ENCODE data around the gene NDUFA7.
"Not testable (repeated sequence)": the region's sequence is repeated elsewhere in the genome, so short reads cannot be mapped to it uniquely, and the experiment has no call there.

The NDUFA7 gene

DNA sequence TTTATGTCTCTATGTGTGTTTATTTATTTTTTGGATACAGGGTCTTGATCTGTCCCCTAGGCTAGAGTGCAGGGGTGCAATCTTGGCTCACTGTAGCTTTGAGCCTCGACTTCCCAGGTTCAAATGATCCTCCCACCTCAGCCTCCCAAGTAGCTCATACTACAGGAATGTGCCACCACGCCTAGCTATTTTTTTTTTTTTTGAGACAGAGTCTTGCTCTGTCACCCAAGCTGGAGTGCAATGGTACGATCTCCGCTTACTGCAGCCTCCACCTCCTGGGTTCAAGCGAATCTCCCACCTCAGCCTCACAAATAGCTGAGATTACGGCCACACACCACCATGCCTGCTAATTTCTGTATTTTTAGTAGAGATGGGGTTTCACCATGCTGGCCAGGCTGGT lies 37.8 kb upstream of the NDUFA7 start:
- no peak overlapping the region for H3K4me3 ChIP-seq (ENCODE audit: insufficient read depth, low read depth, low read length)
- H3K36me3 ChIP-seq (ENCODE audit: control insufficient read depth, insufficient read depth, low read length), result no peaks in the 10 kb centered on the region
- H3K9me3 ChIP-seq (ENCODE audit: control insufficient read depth, low read length), result no peaks in the 10 kb centered on the region
- H3K27me3 ChIP-seq (ENCODE audit: control insufficient read depth, insufficient read depth, low read length, poor library complexity, severe bottlenecking), result peaks cover 12% of the 10 kb centered on the region
- H3K27ac ChIP-seq (ENCODE audit: insufficient read depth, low read depth, low read length, poor library complexity, severe bottlenecking), result no peak overlapping the region
- no peaks in the 10 kb centered on the region for H3K4me1 ChIP-seq (ENCODE audit: control insufficient read depth, insufficient read depth, low read length)
- 90 to 92% methylated on average over 6 of the region's 6 CpGs for WGBS, 2 experiments

DNA sequence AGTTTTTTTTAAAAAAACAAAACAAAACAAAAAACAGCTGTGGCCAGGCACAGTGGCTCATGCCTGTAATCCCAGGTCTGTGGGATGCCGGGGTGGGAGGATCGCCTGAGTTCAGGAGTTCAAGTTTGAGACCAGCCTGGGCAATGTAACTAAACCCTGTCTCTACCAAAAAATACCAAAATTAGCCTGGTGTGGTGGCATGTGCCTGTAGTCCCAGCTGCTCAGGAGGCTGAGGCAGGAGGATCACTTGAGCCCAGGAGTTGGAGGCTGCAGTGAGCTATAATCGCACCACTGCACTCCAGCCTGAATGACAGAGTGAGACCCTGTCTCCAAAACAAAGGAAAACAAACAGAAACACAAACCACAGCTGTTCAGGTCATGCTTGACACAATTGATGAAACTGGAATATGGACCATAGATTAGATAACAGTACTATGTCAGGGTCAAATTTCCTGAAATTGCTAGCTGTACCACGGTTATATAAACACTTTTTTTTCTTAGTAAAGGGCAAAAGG lies 35.9 kb upstream of the NDUFA7 start:
- H3K4me3 ChIP-seq (ENCODE audit: insufficient read depth, low read depth, low read length), result no peak overlapping the region
- whole genome bisulfite sequencing, 2 experiments, result 92 to 95% methylated on average over 4 of the region's 4 CpGs
- H3K9me3 ChIP-seq (ENCODE audit: control insufficient read depth, low read length), result no peaks in the 10 kb centered on the region
- no peaks in the 10 kb centered on the region for H3K36me3 ChIP-seq (ENCODE audit: control insufficient read depth, insufficient read depth, low read length)
- H3K4me1 ChIP-seq (ENCODE audit: control insufficient read depth, insufficient read depth, low read length), result no peaks in the 10 kb centered on the region
- H3K27ac ChIP-seq (ENCODE audit: insufficient read depth, low read depth, low read length, poor library complexity, severe bottlenecking), result no peak overlapping the region
- peaks cover 3% of the 10 kb centered on the region for H3K27me3 ChIP-seq (ENCODE audit: control insufficient read depth, insufficient read depth, low read length, poor library complexity, severe bottlenecking)

GRCh38 chr19:8355631-8356402 lies 34.6 kb upstream of the NDUFA7 start:
- peaks cover 3% of the 10 kb centered on the region for H3K27me3 ChIP-seq (ENCODE audit: control insufficient read depth, insufficient read depth, low read length, poor library complexity, severe bottlenecking)
- no peaks in the 10 kb centered on the region for H3K4me1 ChIP-seq (ENCODE audit: control insufficient read depth, insufficient read depth, low read length)
- 89 to 91% methylated on average over 6 of the region's 6 CpGs for WGBS, 2 experiments
- H3K36me3 ChIP-seq (ENCODE audit: control insufficient read depth, insufficient read depth, low read length), result no peaks in the 10 kb centered on the region
- H3K27ac ChIP-seq (ENCODE audit: insufficient read depth, low read depth, low read length, poor library complexity, severe bottlenecking), result no peak overlapping the region
- no peak overlapping the region for H3K4me3 ChIP-seq (ENCODE audit: insufficient read depth, low read depth, low read length)
- no peaks in the 10 kb centered on the region for H3K9me3 ChIP-seq (ENCODE audit: control insufficient read depth, low read length)

DNA sequence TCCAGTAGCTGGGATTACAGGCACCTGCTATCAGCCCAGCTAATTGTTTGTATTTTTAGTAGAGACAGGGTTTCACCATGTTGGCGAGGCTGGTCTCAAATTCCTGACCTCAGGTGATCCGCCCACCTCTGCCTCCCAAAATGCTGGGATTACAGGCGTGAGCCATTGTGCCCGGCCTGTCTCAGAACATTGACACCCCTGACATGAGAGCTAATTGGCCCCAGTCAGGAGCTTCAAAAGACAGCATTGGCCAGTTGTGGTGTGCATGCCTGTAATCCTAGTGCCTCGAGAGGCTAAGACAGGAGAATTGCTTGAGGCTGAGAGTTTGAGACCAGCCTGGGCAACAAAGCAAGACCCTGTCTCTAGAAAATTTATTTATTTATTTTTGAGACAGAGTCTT lies 31.7 kb upstream of the NDUFA7 start:
- not testable (repeated sequence) for H3K4me3 ChIP-seq (ENCODE audit: insufficient read depth, low read depth, low read length); H3K27ac ChIP-seq (ENCODE audit: insufficient read depth, low read depth, low read length, poor library complexity, severe bottlenecking); H3K36me3 ChIP-seq (ENCODE audit: control insufficient read depth, insufficient read depth, low read length); H3K4me1 ChIP-seq (ENCODE audit: control insufficient read depth, insufficient read depth, low read length); H3K9me3 ChIP-seq (ENCODE audit: control insufficient read depth, low read length); H3K27me3 ChIP-seq (ENCODE audit: control insufficient read depth, insufficient read depth, low read length, poor library complexity, severe bottlenecking)
- 57 to 60% methylated on average over 5 of the region's 5 CpGs for WGBS, 2 experiments

- H3K27me3 ChIP-seq (ENCODE audit: control insufficient read depth, insufficient read depth, low read length, poor library complexity, severe bottlenecking), result peaks cover 3% of the 10 kb centered on the region
- 28 to 35% methylated on average over 9 of the region's 10 CpGs for WGBS, 2 experiments
- peak overlapping the region; percentile 40 for H3K27ac ChIP-seq (ENCODE audit: insufficient read depth, low read depth, low read length, poor library complexity, severe bottlenecking)
- no peaks in the 10 kb centered on the region for H3K9me3 ChIP-seq (ENCODE audit: control insufficient read depth, low read length)
- no peaks in the 10 kb centered on the region for H3K36me3 ChIP-seq (ENCODE audit: control insufficient read depth, insufficient read depth, low read length)
- no peak overlapping the region for H3K4me3 ChIP-seq (ENCODE audit: insufficient read depth, low read depth, low read length)
- no peaks in the 10 kb centered on the region for H3K4me1 ChIP-seq (ENCODE audit: control insufficient read depth, insufficient read depth, low read length)
Measured at GRCh38 chr19:8352134-8352827, 31.1 kb upstream of the NDUFA7 start.

DNA sequence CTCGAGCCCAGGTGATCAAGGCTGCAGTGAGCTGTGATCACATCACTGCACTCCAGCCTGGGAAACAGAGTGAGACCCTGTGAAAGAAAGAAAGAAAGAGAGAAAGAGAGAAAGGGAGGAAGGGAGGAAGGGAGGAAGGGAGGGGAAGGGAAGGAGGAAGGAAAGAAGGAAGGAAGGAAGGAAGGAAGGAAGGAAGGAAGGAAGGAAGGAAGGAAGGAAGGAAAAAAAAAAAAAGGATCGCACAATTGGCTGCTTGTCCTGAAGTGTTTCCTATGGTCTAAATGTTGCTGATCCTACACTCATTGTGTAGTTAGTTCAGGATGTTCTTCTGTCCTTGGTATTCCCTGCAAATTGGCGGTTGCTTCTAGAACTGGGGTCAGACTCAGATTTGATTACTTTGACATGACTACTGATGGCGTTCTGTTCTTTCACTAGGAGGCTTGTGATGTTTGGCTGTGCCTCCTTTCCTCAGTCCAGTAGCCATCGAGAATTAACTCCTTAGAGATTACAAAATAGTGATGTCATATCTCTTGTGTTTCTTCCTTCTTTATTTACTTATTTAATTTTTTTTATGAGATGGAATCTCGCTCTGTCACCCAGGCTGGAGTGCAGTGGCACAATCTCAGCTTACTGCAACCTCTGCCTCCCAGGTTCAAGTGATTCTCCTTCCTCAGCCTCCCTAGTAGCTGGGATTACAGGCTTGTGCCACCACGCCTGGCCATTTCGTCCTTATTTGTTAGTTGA lies 28.6 kb upstream of the NDUFA7 start:
- H3K4me3 ChIP-seq (ENCODE audit: insufficient read depth, low read depth, low read length); H3K27ac ChIP-seq (ENCODE audit: insufficient read depth, low read depth, low read length, poor library complexity, severe bottlenecking); H3K9me3 ChIP-seq (ENCODE audit: control insufficient read depth, low read length); H3K4me1 ChIP-seq (ENCODE audit: control insufficient read depth, insufficient read depth, low read length); H3K27me3 ChIP-seq (ENCODE audit: control insufficient read depth, insufficient read depth, low read length, poor library complexity, severe bottlenecking); H3K36me3 ChIP-seq (ENCODE audit: control insufficient read depth, insufficient read depth, low read length): not testable (repeated sequence)
- 95% methylated on average over 5 to 8 of the region's 8 CpGs for whole genome bisulfite sequencing, 2 experiments

- H3K36me3 ChIP-seq (ENCODE audit: control insufficient read depth, insufficient read depth, low read length), result no peaks in the 10 kb centered on the region
- no peak overlapping the region for H3K4me3 ChIP-seq (ENCODE audit: insufficient read depth, low read depth, low read length)
- no peak overlapping the region for H3K27ac ChIP-seq (ENCODE audit: insufficient read depth, low read depth, low read length, poor library complexity, severe bottlenecking)
- H3K9me3 ChIP-seq (ENCODE audit: control insufficient read depth, low read length), result no peaks in the 10 kb centered on the region
- H3K27me3 ChIP-seq (ENCODE audit: control insufficient read depth, insufficient read depth, low read length, poor library complexity, severe bottlenecking), result peaks cover 57% of the 10 kb centered on the region
- H3K4me1 ChIP-seq (ENCODE audit: control insufficient read depth, insufficient read depth, low read length), result no peaks in the 10 kb centered on the region
- 59% methylated on average over 11 of the region's 11 CpGs for WGBS, 2 experiments
Measured at GRCh38 chr19:8343483-8343844, 22.3 kb upstream of the NDUFA7 start.

- H3K36me3 ChIP-seq (ENCODE audit: control insufficient read depth, insufficient read depth, low read length), result no peaks in the 10 kb centered on the region
- H3K4me1 ChIP-seq (ENCODE audit: control insufficient read depth, insufficient read depth, low read length), result no peaks in the 10 kb centered on the region
- peak within 1 kb of the TSS; percentile 30 for H3K4me3 ChIP-seq (ENCODE audit: insufficient read depth, low read depth, low read length)
- no peaks in the 10 kb centered on the region for H3K9me3 ChIP-seq (ENCODE audit: control insufficient read depth, low read length)
- no peak within 1 kb of the TSS for H3K27ac ChIP-seq (ENCODE audit: insufficient read depth, low read depth, low read length, poor library complexity, severe bottlenecking)
- H3K27me3 ChIP-seq (ENCODE audit: control insufficient read depth, insufficient read depth, low read length, poor library complexity, severe bottlenecking), result peaks cover 60% of the 10 kb centered on the region
- WGBS, 2 experiments, result 11% methylated on average over 65 of the region's 65 CpGs
Measured at GRCh38 chr19:8342684-8343482, 21.7 kb upstream of the NDUFA7 start, which contains the start of gene KANK3. Gene KANK3 (minus strand): TSS chr19:8343262. CDS start chr19:8337828, 5,434 bp downstream.

DNA sequence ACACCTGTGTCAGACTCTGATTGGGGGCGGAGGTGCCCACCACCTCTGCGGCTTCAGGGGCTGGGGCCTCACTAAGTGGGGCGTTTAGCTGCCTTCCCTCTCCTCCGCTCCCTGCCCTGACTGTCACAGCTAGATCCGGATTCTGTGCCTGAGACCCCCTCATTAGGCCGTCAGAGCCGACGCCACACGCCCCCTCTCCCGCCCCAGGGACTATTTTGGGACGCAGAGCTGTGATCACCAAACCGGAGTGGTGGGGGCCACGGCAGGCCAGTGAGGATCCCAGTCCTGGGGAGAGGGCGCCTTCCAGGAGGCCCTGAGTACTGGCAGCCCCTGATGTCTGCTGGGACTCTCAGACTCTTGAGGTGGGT lies 21.1 kb upstream of the NDUFA7 start:
- 59 to 63% methylated on average over 14 of the region's 14 CpGs for WGBS, 2 experiments
- Histone ChIP-seq H3K36me3 (ENCODE audit: control insufficient read depth, insufficient read depth, low read length) (no peaks in the 10 kb centered on the region), H3K4me3 (ENCODE audit: insufficient read depth, low read depth, low read length) (no peak overlapping the region), H3K4me1 (ENCODE audit: control insufficient read depth, insufficient read depth, low read length) (no peaks in the 10 kb centered on the region), H3K9me3 (ENCODE audit: control insufficient read depth, low read length) (no peaks in the 10 kb centered on the region), H3K27me3 (ENCODE audit: control insufficient read depth, insufficient read depth, low read length, poor library complexity, severe bottlenecking) (peaks cover 65% of the 10 kb centered on the region), H3K27ac (ENCODE audit: insufficient read depth, low read depth, low read length, poor library complexity, severe bottlenecking) (no peak overlapping the region)

Data from ectodermal cell (in vitro differentiated cells).